Activated naive CD8-positive, alpha-beta T cell treated with anti-CD3 and anti-CD28 coated beads for 36 hours (primary cell): ENCODE measurements around the gene CAPNS1. TPM values are rescaled to one million over a fixed set of nuclear protein-coding genes. Genes with fewer than 3 reads are reported as not detected.

Experiments
- DNase-seq: peaks from one replicate; pipeline ENCODE4 v3.0.0; 2021
- H3K27ac Mint-ChIP-seq: one replicate; pipeline ENCODE4 v1.8.0; 2022; ENCODE audit warnings: mild to moderate bottlenecking, moderate library complexity, mixed read lengths
- H3K27me3 Mint-ChIP-seq: one replicate; pipeline ENCODE4 v1.8.0; 2022; ENCODE audit warnings: mild to moderate bottlenecking, mixed read lengths
- H3K36me3 Mint-ChIP-seq: one replicate; pipeline ENCODE4 v1.8.0; 2021; ENCODE audit warnings: mild to moderate bottlenecking, mixed read lengths
- H3K4me1 Mint-ChIP-seq: one replicate; pipeline ENCODE4 v1.8.0; 2021; ENCODE audit warnings: mixed read lengths
- H3K4me3 Mint-ChIP-seq: one replicate; pipeline ENCODE4 v1.8.0; 2022; ENCODE audit warnings: mild to moderate bottlenecking, moderate library complexity, mixed read lengths
- H3K9me3 Mint-ChIP-seq: one replicate; pipeline ENCODE4 v1.8.0; 2022; ENCODE audit warnings: mixed read lengths
- total RNA-seq, 2 experiments: library from RNA; stranded (reverse); gene quantifications; one replicate each; pipeline ENCODE4 v1.2.3, GENCODE V29; 2021

The CAPNS1 gene
- total RNA-seq: 100 to 1,000 TPM; 292 to 307 TPM

DNA sequence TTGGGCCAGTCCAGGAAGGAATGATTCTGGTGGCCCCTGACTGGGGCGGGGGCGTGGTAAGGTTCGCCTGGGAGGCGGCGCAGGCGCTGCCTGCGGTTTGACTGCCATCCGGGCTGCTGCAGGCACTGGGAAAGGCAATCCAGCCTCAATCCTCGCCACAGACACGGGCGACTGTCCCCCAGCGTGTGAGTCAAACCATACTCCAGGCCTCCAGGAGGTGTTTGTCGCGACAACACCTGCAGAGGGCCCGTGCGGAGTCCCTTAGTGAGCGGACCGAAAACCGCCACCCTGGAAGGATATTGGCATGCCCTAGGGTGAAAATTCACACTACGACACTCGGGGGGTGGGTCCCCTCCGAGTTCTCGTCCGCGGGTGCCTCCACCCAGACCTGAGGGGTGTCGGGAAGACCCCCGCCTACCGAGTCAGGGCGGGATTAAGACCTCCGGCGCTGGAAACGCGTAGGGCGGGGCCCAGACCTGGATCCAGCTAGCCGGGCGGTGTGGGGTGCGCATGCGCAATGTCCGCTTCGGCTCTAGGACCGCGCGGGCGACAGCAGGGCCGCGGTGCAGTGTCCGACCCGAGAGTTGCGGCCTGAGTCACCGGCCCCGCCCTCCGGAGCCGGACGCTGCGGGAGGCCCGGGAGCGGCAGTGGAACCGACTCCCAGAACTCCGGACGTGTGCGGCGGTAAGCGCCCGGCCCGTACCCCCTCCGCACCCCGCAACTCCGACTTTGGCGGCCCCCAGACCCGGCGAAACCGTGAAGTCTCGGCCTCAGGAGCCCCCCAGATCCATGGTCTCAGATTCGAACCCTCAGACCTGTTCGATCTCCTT lies at the start of gene CAPNS1:
CAPNS1 (plus strand) TSS at position 594 of the 831 bp plus-strand sequence. CDS start 946 bp downstream, outside the sequence.
- peaks cover 18% of the 10 kb centered on the region for H3K36me3 Mint-ChIP-seq
- peaks cover 19% of the 10 kb centered on the region for H3K4me1 Mint-ChIP-seq
- H3K27me3 Mint-ChIP-seq: peaks cover 4% of the 10 kb centered on the region
- H3K4me3 Mint-ChIP-seq: peak within 1 kb of the TSS; percentile 89
- peak; percentile 95 for DNase-seq
- peak within 1 kb of the TSS; percentile 90 for H3K27ac Mint-ChIP-seq
- H3K9me3 Mint-ChIP-seq: peaks cover 2% of the 10 kb centered on the region

GRCh38 chr19:36090910-36091695 lies 48.8 kb upstream of the CAPNS1 start:
- H3K4me3 Mint-ChIP-seq: no peak overlapping the region
- H3K9me3 Mint-ChIP-seq: no peaks in the 10 kb centered on the region
- H3K36me3 Mint-ChIP-seq: peaks cover 38% of the 10 kb centered on the region
- H3K27me3 Mint-ChIP-seq: no peaks in the 10 kb centered on the region
- no peak overlapping the region for H3K27ac Mint-ChIP-seq
- DNase-seq: no peak
- peaks cover 15% of the 10 kb centered on the region for H3K4me1 Mint-ChIP-seq

DNA sequence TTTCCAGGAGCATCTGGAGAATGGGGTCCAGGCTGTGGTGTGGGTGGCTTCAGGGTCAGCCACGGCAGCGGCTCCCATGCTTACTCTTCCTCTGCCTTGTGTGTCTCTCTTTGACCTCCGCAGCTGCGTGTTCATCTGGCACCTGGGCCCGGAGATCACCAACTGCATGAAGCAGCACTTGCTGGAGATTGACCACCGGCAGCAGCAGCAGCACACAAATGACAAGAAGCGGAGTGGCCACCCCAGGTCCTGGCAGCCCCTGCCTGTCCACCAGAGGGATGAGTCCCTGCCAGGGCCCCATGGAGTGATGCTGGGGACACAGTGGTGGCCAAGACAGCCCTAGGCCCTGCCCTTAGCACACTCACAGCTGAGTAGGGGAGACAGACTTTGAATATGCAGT lies 47.3 kb upstream of the CAPNS1 start:
- no peak for DNase-seq
- Mint-ChIP-seq H3K36me3 (peaks cover 38% of the 10 kb centered on the region), H3K4me1 (peaks cover 15% of the 10 kb centered on the region), H3K9me3 (no peaks in the 10 kb centered on the region), H3K27me3 (no peaks in the 10 kb centered on the region), H3K4me3 (no peak overlapping the region), H3K27ac (peak overlapping the region; percentile 34)

GRCh38 chr19:36093146-36093662 lies 46.7 kb upstream of the CAPNS1 start:
- DNase-seq: peak; percentile 43
- H3K27ac Mint-ChIP-seq: peak overlapping the region; percentile 34
- H3K4me3 Mint-ChIP-seq: no peak overlapping the region
- no peaks in the 10 kb centered on the region for H3K27me3 Mint-ChIP-seq
- peaks cover 15% of the 10 kb centered on the region for H3K4me1 Mint-ChIP-seq
- H3K9me3 Mint-ChIP-seq: no peaks in the 10 kb centered on the region
- peaks cover 35% of the 10 kb centered on the region for H3K36me3 Mint-ChIP-seq

DNA sequence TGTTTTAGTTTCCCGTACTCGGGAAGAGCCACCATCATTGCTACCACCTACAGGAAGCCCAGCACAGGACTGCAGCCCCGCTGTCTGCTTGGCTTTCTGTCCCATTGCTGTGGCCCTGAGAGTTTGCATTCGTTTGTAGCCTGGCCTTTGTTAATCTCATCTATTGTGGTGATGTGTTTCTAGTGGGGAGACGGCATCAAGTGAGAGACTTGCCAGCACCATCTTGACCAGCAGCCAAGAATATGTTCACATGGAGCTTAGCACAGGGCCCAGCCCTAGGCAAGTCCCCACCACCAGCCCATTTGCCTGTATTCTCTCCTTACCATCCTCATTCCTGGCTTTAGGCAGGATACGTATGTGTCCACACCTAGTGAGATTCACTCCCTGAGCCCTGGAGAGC lies 46.2 kb upstream of the CAPNS1 start:
- DNase-seq: no peak
- H3K36me3 Mint-ChIP-seq: peaks cover 40% of the 10 kb centered on the region
- H3K4me1 Mint-ChIP-seq: peaks cover 15% of the 10 kb centered on the region
- no peak overlapping the region for H3K4me3 Mint-ChIP-seq
- peak overlapping the region; percentile 34 for H3K27ac Mint-ChIP-seq
- H3K9me3 Mint-ChIP-seq: no peaks in the 10 kb centered on the region
- no peaks in the 10 kb centered on the region for H3K27me3 Mint-ChIP-seq

DNA sequence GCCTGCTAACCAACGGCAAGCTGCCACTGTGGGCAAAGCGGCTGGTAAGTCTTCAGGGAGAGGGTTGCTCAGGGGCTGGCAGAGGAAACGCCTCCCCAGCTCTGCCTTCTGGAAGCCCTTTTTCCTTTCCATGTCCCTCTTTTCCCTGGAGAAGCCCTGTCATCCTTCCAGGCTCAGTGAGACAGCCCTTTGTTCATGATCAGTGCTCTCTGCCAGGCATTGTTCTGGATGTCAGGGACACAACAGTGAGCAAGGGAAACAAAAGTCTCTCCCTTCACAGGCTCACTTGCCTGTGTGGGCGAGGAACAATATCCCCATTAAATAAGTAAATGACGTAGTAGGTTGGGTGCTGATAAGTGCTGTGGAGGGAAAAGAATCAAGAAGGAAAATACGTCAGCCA lies 42.8 kb upstream of the CAPNS1 start:
- Mint-ChIP-seq H3K4me3 (no peak overlapping the region), H3K27me3 (no peaks in the 10 kb centered on the region), H3K27ac (no peak overlapping the region), H3K9me3 (no peaks in the 10 kb centered on the region), H3K4me1 (peaks cover 15% of the 10 kb centered on the region), H3K36me3 (peaks cover 31% of the 10 kb centered on the region)
- no peak for DNase-seq

GRCh38 chr19:36099166-36099785 lies 40.6 kb upstream of the CAPNS1 start:
- no peak for DNase-seq
- no peaks in the 10 kb centered on the region for H3K9me3 Mint-ChIP-seq
- H3K4me1 Mint-ChIP-seq: no peaks in the 10 kb centered on the region
- no peaks in the 10 kb centered on the region for H3K27me3 Mint-ChIP-seq
- H3K4me3 Mint-ChIP-seq: no peak overlapping the region
- peaks cover 18% of the 10 kb centered on the region for H3K36me3 Mint-ChIP-seq
- no peak overlapping the region for H3K27ac Mint-ChIP-seq

DNA sequence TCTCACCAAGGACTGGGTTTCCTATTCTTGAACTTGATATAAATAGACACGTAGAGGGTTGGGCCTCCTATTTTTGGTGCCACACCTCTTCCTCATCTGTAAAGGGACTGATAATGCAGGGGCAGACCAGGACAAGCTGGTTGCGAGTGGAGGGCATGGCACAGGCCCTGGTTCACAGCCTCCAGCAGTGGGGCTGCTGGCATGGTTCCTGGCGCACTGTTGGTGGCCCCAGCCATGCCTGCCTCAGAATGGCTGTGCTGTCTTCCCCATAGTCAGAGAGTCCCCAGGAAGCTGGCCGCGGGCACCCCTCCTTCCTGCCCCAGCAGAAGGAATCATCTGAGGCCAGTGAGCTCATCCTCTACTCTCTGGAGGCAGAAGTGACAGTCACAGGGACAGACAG lies 39.4 kb upstream of the CAPNS1 start:
- no peak overlapping the region for H3K4me3 Mint-ChIP-seq
- no peaks in the 10 kb centered on the region for H3K4me1 Mint-ChIP-seq
- H3K27me3 Mint-ChIP-seq: no peaks in the 10 kb centered on the region
- H3K36me3 Mint-ChIP-seq: peaks cover 13% of the 10 kb centered on the region
- DNase-seq: no peak
- no peaks in the 10 kb centered on the region for H3K9me3 Mint-ChIP-seq
- no peak overlapping the region for H3K27ac Mint-ChIP-seq

DNA sequence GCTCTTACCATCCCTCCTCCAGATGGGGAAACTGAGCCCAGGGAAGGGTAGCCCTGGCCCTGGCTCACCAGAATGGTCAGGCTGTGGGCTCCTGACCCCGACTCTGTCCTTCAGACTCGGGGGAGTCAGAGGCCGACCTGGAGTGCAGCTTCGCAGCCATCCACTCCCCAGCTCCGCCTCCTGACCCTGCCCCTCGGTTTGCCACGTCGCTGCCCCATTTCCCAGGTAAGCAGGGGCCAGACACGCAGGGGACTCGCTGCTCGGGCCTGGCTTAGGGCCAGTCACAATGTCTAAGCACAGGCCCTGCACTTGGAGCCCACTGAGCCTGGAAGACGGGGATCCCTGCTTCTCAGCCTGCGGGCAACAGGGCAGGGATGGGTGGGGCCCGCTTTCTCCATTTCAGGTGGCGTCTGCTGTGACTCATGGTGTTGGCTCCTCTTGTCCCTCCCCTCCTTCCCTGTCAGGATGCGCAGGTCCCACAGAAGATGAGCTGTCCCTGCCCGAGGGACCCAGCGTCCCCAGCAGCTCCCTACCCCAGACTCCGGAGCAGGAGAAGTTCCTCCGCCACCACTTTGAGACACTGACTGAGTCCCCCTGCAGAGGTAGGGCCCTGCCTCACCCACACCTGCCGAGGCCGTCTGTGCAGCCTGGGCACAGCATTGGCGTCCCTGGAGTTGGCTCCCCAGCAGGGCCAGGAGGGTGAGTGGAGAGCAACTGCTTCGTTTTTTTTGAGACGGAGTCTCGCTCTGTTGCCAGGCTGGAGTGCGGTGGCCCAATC lies 38.1 kb upstream of the CAPNS1 start:
- Mint-ChIP-seq H3K4me1 (no peaks in the 10 kb centered on the region), H3K27me3 (no peaks in the 10 kb centered on the region), H3K36me3 (peaks cover 11% of the 10 kb centered on the region), H3K27ac (no peak overlapping the region), H3K9me3 (no peaks in the 10 kb centered on the region), H3K4me3 (no peak overlapping the region)
- no peak for DNase-seq

DNA sequence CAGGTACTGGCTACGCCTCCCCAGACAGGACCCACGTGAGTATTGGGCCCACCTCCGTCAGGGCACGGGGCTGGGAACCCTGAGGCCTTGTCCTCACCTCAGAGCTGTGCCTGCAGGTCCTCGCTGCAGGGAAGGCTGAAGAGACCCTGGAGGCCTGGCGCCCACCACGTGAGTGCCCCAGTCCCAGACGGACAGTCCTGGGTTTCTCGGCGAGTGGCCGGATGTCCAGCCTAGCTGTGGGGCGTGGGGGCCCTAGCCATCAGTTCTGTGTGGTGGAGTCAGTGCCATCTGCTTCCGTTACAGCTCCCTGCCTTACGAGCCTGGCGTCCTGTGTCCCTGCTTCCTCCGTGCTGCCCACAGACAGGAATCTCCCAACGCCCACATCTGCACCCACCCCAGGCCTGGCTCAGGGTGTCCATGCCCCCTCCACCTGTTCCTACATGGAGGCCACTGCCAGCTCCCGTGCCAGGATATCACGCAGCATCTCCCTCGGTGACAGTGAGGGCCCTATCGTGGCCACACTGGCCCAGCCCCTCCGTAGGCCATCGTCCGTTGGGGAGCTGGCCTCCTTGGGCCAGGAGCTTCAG lies 36.7 kb upstream of the CAPNS1 start:
- H3K4me3 Mint-ChIP-seq: no peak overlapping the region
- no peak overlapping the region for H3K27ac Mint-ChIP-seq
- no peaks in the 10 kb centered on the region for H3K9me3 Mint-ChIP-seq
- peaks cover 5% of the 10 kb centered on the region for H3K36me3 Mint-ChIP-seq
- DNase-seq: no peak
- H3K27me3 Mint-ChIP-seq: no peaks in the 10 kb centered on the region
- H3K4me1 Mint-ChIP-seq: no peaks in the 10 kb centered on the region

GRCh38 chr19:36103842-36104552 lies 35.9 kb upstream of the CAPNS1 start:
- H3K36me3 Mint-ChIP-seq: peaks cover 3% of the 10 kb centered on the region
- H3K4me3 Mint-ChIP-seq: no peak overlapping the region
- no peaks in the 10 kb centered on the region for H3K4me1 Mint-ChIP-seq
- no peaks in the 10 kb centered on the region for H3K27me3 Mint-ChIP-seq
- DNase-seq: no peak
- no peaks in the 10 kb centered on the region for H3K9me3 Mint-ChIP-seq
- H3K27ac Mint-ChIP-seq: no peak overlapping the region

GRCh38 chr19:36106441-36106840 lies 33.4 kb upstream of the CAPNS1 start:
- Mint-ChIP-seq H3K36me3 (peaks cover 5% of the 10 kb centered on the region), H3K27ac (no peak overlapping the region), H3K4me1 (no peaks in the 10 kb centered on the region), H3K9me3 (no peaks in the 10 kb centered on the region), H3K27me3 (no peaks in the 10 kb centered on the region), H3K4me3 (no peak overlapping the region)
- no peak for DNase-seq

DNA sequence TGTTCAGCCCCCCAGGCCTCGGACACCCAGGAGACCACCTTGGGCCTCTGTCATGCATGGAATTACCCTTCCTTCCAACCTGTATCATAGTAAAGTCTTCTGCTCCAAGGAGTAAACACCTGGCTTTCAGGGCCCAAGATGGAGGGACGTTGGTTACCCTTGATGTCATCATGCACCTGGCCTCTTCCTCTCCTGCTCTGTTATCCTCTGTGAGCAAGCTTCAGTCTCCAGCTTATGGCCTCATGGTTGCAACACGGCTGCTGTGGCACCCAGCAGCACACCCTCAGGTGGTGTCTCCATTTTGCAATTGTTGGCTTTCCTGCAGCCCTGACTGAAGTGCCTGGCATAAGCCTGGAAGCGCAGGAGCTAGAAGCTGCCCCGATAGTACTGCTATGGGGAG lies 32.9 kb upstream of the CAPNS1 start:
- Mint-ChIP-seq H3K36me3 (peaks cover 5% of the 10 kb centered on the region), H3K4me3 (no peak overlapping the region), H3K27me3 (no peaks in the 10 kb centered on the region), H3K27ac (no peak overlapping the region), H3K9me3 (no peaks in the 10 kb centered on the region), H3K4me1 (no peaks in the 10 kb centered on the region)
- DNase-seq: no peak

- H3K4me1 Mint-ChIP-seq: peaks cover 7% of the 10 kb centered on the region
- no peak for DNase-seq
- no peak overlapping the region for H3K4me3 Mint-ChIP-seq
- peaks cover 13% of the 10 kb centered on the region for H3K36me3 Mint-ChIP-seq
- no peaks in the 10 kb centered on the region for H3K9me3 Mint-ChIP-seq
- no peaks in the 10 kb centered on the region for H3K27me3 Mint-ChIP-seq
- no peak overlapping the region for H3K27ac Mint-ChIP-seq
Measured at GRCh38 chr19:36108684-36109083, 31.2 kb upstream of the CAPNS1 start.
